Activated T-cell treated with anti-CD3 and anti-CD28 coated beads, Interleukin-2, amount 50 U/mL, for 72 hours (primary cell): ENCODE data around the gene SUCO. TPM values are rescaled to one million over a fixed set of nuclear protein-coding genes. Genes with fewer than 3 reads are reported as not detected.
A peak's percentile ranks its signal among the peaks of the same experiment; 100 is the strongest.
"Not testable (repeated sequence)": the region's sequence is repeated elsewhere in the genome, so short reads cannot be mapped to it uniquely, and the experiment has no call there.

ENCODE experiments used
- ATAC-seq, 2 donors: fragments of 150-1000 bp; cut with Tn5 transposase; replicated peaks in 1 of 2; 2 replicates each; pipeline ENCODE4 v1.10.0; 2021; ENCODE audit warnings: moderate library complexity in 2 of 2, mild to moderate bottlenecking in 1 of 2
- DNase-seq, 2 donors: peaks; one replicate each; pipeline ENCODE4 v3.0.0; 2021 to 2022; ENCODE audit warnings: mixed read lengths in 1 of 2
- H3K27ac Mint-ChIP-seq: one replicate; pipeline ENCODE4 v1.8.0; 2022; ENCODE audit warnings: mild to moderate bottlenecking, moderate library complexity, mixed read lengths
- H3K27me3 Mint-ChIP-seq: one replicate; pipeline ENCODE4 v1.8.0; 2022; ENCODE audit warnings: low read depth, mixed read lengths
- H3K36me3 Mint-ChIP-seq, 2 donors: one replicate each; pipeline ENCODE4 v1.8.0; 2022; ENCODE audit warnings: mixed read lengths in 2 of 2, mild to moderate bottlenecking in 1 of 2; ENCODE audit not compliant: insufficient read depth in 2 of 2
- H3K4me1 Mint-ChIP-seq: one replicate; pipeline ENCODE4 v1.8.0; 2022; ENCODE audit warnings: low read depth, mixed read lengths
- H3K4me3 Mint-ChIP-seq, 2 donors: one replicate each; pipeline ENCODE4 v1.8.0; 2022; ENCODE audit warnings: mild to moderate bottlenecking in 2 of 2, mixed read lengths in 2 of 2, moderate library complexity in 2 of 2
- H3K9me3 Mint-ChIP-seq, 2 donors: one replicate each; pipeline ENCODE4 v1.8.0; 2022; ENCODE audit warnings: mixed read lengths in 2 of 2
- total RNA-seq, 2 donors: library from RNA; stranded (reverse); gene quantifications; one replicate each; pipeline ENCODE4 v1.2.3, GENCODE V29; 2022

Gene SUCO
- 10 to 100 TPM; 27.6 to 31.3 TPM for total RNA-seq

DNA sequence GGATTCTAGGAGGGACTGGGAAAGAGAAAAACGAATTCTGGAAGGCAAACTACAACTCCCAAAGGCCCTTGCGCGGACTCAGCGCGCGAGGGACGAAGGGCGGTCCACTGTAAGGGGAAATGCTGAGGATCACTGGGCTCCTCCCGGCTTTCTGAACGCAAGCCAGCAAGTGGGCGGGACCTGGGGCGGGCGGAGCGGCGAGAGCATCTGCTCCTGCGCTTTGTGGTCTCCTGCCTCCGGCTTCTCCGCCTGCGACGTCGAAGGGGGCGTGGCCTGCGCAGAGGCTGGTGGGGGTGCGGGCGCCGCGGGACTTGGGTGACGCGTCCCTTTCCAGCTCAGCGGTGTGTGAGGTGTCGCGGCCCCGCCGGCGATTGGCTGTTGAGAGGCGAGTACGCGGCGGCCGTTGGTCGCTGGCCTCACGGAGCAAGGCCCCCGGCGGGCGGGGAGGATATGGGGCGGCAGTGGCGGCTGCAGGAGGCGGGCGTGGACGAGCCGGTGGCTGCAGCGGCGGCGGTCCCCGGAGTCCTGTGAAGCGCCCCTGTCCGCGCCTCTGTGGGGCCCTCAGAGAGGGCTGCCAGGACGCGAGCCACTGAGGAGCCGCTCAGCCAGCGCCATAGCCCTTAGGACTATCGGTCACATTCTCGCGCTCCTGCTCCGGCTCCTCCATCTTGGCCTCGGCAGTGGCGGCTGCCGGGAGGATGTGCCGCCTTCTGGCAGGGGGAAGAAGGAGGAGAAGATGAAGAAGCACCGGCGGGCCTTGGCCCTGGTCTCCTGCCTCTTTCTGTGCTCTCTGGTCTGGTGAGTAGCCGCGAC lies at the start of gene SUCO:
TSS of gene SUCO (plus strand) at position 451 of the 813 bp plus-strand sequence. CDS start at position 737, 286 bp downstream.
- Mint-ChIP-seq H3K27ac (peak within 1 kb of the TSS; percentile 99), H3K27me3 (no peaks in the 10 kb centered on the region)

GRCh38 chr1:172483448-172483847 lies 49.5 kb upstream of the SUCO start:
- no peaks in the 10 kb centered on the region for H3K36me3 Mint-ChIP-seq
- no peak for DNase-seq
- H3K9me3 Mint-ChIP-seq: no peaks in the 10 kb centered on the region
- ATAC-seq: no peak
- no peak overlapping the region for H3K27ac Mint-ChIP-seq
- peaks cover 18% of the 10 kb centered on the region for H3K4me1 Mint-ChIP-seq
- H3K27me3 Mint-ChIP-seq: no peaks in the 10 kb centered on the region
- no peak overlapping the region for H3K4me3 Mint-ChIP-seq

More for the DNA sequence above, at the start of gene SUCO:
- ATAC-seq: peak; percentile 87 to 89
- peaks cover 0 to 5% of the 10 kb centered on the region in 2 donors for H3K36me3 Mint-ChIP-seq
- H3K4me1 Mint-ChIP-seq: peaks cover 50% of the 10 kb centered on the region
- H3K4me3 Mint-ChIP-seq: peak within 1 kb of the TSS; percentile 96 to 98
- DNase-seq: peak; percentile 100
- H3K9me3 Mint-ChIP-seq: no peaks in the 10 kb centered on the region

- ATAC-seq (no peak), DNase-seq (no peak)
- H3K27ac Mint-ChIP-seq: no peak overlapping the region
- H3K4me3 Mint-ChIP-seq: no peak overlapping the region
- no peaks in the 10 kb centered on the region for H3K36me3 Mint-ChIP-seq
- H3K9me3 Mint-ChIP-seq: no peaks in the 10 kb centered on the region
- peaks cover 6% of the 10 kb centered on the region for H3K27me3 Mint-ChIP-seq
- peaks cover 18% of the 10 kb centered on the region for H3K4me1 Mint-ChIP-seq
Measured at GRCh38 chr1:172484252-172484651, 48.7 kb upstream of the SUCO start.

- Mint-ChIP-seq H3K4me3 (no peak overlapping the region), H3K27ac (no peak overlapping the region), H3K27me3 (peaks cover 10% of the 10 kb centered on the region), H3K9me3 (no peaks in the 10 kb centered on the region), H3K4me1 (peaks cover 11% of the 10 kb centered on the region), H3K36me3 (no peaks in the 10 kb centered on the region)
- DNase-seq (no peak), ATAC-seq (no peak)
Measured at GRCh38 chr1:172485626-172486025, 47.3 kb upstream of the SUCO start.

- Mint-ChIP-seq H3K4me1 (peaks cover 11% of the 10 kb centered on the region), H3K27me3 (peaks cover 18% of the 10 kb centered on the region), H3K27ac (no peak overlapping the region), H3K36me3 (no peaks in the 10 kb centered on the region), H3K9me3 (no peaks in the 10 kb centered on the region), H3K4me3 (no peak overlapping the region)
- no peak for ATAC-seq
- DNase-seq: no peak
Measured at GRCh38 chr1:172486805-172487454, 46.0 kb upstream of the SUCO start.

DNA sequence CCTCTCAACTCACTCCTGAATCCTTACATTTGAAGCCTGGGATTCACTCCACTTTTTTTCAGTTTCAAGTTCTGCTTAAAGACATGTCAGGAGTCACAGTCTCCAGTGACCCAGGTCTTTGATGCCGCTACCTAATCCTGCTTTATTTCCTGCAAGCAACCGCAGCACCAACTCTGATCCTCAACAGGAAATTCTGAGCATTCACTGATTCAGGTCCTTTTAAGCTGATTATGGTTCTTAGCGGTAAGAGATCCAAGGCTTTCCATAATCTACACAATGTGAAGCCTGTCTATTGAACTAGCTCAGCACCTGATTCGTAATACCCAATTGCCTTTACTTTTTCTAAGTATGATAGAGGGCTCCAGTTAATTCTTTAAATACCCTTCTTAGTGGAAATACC lies 45.4 kb upstream of the SUCO start:
- no peak overlapping the region for H3K27ac Mint-ChIP-seq
- peaks cover 11% of the 10 kb centered on the region for H3K4me1 Mint-ChIP-seq
- ATAC-seq (no peak), DNase-seq (no peak)
- H3K36me3 Mint-ChIP-seq: no peaks in the 10 kb centered on the region
- H3K4me3 Mint-ChIP-seq: no peak overlapping the region
- peaks cover 18% of the 10 kb centered on the region for H3K27me3 Mint-ChIP-seq
- H3K9me3 Mint-ChIP-seq: no peaks in the 10 kb centered on the region

- H3K9me3 Mint-ChIP-seq: no peaks in the 10 kb centered on the region
- peaks cover 18% of the 10 kb centered on the region for H3K27me3 Mint-ChIP-seq
- no peaks in the 10 kb centered on the region for H3K36me3 Mint-ChIP-seq
- no peak overlapping the region for H3K27ac Mint-ChIP-seq
- H3K4me3 Mint-ChIP-seq: no peak overlapping the region
- ATAC-seq: no peak
- DNase-seq: no peak
- H3K4me1 Mint-ChIP-seq: peaks cover 11% of the 10 kb centered on the region
Measured at GRCh38 chr1:172488393-172488792, 44.6 kb upstream of the SUCO start.

DNA sequence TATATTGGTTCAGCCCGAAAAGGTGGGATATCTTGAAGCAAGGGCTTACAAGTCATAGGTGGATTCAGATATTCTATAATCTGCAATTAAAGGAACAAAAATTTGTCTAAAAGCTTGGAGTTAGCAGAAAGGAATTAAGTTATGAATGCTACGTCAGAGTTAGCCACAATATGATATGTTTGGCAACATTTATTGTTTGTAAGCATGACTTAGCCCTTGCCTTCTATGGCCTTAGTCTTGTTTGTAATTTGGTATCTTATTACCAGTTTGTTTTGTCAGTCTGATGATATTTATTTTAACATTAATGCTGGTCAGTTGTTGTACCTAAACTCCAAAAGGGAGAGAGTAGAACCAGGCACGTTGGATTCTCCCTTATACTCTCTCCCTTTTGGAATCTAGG lies 43.1 kb upstream of the SUCO start:
- Mint-ChIP-seq H3K27ac (no peak overlapping the region), H3K27me3 (peaks cover 23% of the 10 kb centered on the region), H3K4me3 (no peak overlapping the region), H3K36me3 (no peaks in the 10 kb centered on the region), H3K4me1 (peaks cover 11% of the 10 kb centered on the region), H3K9me3 (no peaks in the 10 kb centered on the region)
- DNase-seq: no peak
- ATAC-seq: no peak

DNA sequence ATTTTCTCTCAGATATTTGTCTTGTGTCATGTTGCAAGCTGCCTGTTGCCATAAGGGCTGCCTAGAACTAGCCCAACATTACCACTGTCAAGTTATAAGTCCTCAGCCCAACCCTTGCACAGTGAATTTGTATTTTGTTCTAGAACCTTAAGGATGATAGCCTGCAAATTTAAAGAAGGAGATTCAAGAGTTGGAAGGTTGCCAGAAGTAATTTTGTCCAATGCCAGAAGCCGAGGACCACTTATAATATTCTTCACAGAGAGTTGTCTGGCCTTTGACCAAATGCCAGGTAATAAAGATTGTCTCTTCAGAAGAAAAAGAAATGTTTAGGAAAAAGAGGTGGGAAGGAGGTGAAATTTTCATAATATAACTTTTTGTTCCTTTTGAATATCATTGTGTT lies 40.5 kb upstream of the SUCO start:
- H3K36me3 Mint-ChIP-seq: no peaks in the 10 kb centered on the region
- no peak for ATAC-seq
- H3K4me1 Mint-ChIP-seq: peaks cover 5% of the 10 kb centered on the region
- H3K9me3 Mint-ChIP-seq: no peaks in the 10 kb centered on the region
- H3K27me3 Mint-ChIP-seq: peaks cover 23% of the 10 kb centered on the region
- no peak for DNase-seq
- no peak overlapping the region for H3K4me3 Mint-ChIP-seq
- H3K27ac Mint-ChIP-seq: no peak overlapping the region

DNA sequence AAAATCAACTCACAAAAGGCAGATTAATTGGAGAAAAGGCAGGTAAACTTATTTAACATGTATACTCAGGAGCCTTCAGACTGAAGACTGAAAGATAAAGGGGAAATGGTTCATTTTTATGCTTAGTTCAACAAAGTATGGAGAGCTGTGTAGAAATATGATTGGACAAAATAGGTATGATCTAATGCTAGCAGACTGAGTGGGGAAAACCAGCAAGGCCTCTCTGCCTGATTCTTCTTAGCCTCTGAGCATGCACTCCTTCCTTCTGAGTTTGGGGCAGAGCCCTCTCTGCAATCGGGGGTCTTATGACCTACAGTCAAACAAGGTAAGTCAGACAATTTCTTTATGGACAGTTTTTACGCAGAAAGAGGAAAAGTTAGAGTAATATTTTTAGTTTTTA lies 38.8 kb upstream of the SUCO start:
- Mint-ChIP-seq H3K4me1 (no peaks in the 10 kb centered on the region), H3K9me3 (no peaks in the 10 kb centered on the region), H3K27me3 (peaks cover 17% of the 10 kb centered on the region), H3K36me3 (no peaks in the 10 kb centered on the region), H3K27ac (no peak overlapping the region), H3K4me3 (no peak overlapping the region)
- ATAC-seq: no peak
- no peak for DNase-seq

DNA sequence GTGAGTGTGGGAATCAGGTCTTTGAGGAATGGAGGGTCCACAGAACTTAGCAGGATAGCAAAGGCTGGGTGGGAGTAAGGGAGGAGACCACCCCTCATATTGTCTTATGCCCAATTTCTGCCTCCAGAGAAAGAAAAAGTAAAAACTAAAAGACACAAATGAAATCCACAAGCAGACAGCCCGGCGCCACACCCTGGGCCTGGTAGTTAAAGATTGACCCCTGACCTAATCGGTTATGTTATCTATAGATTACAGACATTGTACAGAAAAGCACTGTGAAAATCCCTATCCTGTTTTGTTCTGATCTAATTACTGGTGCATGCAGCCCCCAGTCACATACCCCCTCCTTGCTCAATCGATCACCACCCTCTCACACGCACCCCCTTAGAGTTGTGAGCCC lies 36.8 kb upstream of the SUCO start:
- not testable (repeated sequence) for H3K27ac Mint-ChIP-seq, H3K27me3 Mint-ChIP-seq, H3K36me3 Mint-ChIP-seq, ATAC-seq, H3K4me1 Mint-ChIP-seq, H3K9me3 Mint-ChIP-seq, DNase-seq, H3K4me3 Mint-ChIP-seq

GRCh38 chr1:172496678-172497077 lies 36.3 kb upstream of the SUCO start:
- ATAC-seq: no peak
- Mint-ChIP-seq H3K36me3 (no peaks in the 10 kb centered on the region), H3K27ac (no peak overlapping the region), H3K4me1 (no peaks in the 10 kb centered on the region), H3K27me3 (peaks cover 6% of the 10 kb centered on the region), H3K9me3 (no peaks in the 10 kb centered on the region), H3K4me3 (no peak overlapping the region)
- DNase-seq: no peak

GRCh38 chr1:172497230-172497629 lies 35.7 kb upstream of the SUCO start:
- Mint-ChIP-seq H3K27me3 (peaks cover 6% of the 10 kb centered on the region), H3K27ac (no peak overlapping the region), H3K36me3 (no peaks in the 10 kb centered on the region), H3K4me3 (no peak overlapping the region), H3K4me1 (no peaks in the 10 kb centered on the region), H3K9me3 (no peaks in the 10 kb centered on the region)
- ATAC-seq (no peak), DNase-seq (no peak)
